Activated naive CD4-positive, alpha-beta T cell treated with anti-CD3 and anti-CD28 coated beads, Interleukin-2, amount 10 ng/mL, durations not matched to agents 7 days and 5 days (primary cell): Measurements from ENCODE around the gene TNFRSF1A.
"Not testable (repeated sequence)": the region's sequence is repeated elsewhere in the genome, so short reads cannot be mapped to it uniquely, and the experiment has no call there.

ENCODE experiments used
- CTCF ChIA-PET: fragments of 350-600 bp; sonication (Branson Sonifier 250); formaldehyde crosslinking; loops from one replicate; lab custom pipeline; 2021; ENCODE audit warnings: antibody characterized with exemption; lab: Charles Lee
- DNase-seq: peaks from one replicate; pipeline ENCODE4 v3.0.0-alpha.2; 2020
- H3K27ac Mint-ChIP-seq: one replicate; pipeline ENCODE4 v1.8.0; 2021; ENCODE audit warnings: mild to moderate bottlenecking, moderate library complexity, mixed read lengths
- H3K27me3 Mint-ChIP-seq: one replicate; pipeline ENCODE4 v1.8.0; 2021; ENCODE audit warnings: mild to moderate bottlenecking, mixed read lengths
- H3K36me3 Mint-ChIP-seq: one replicate; pipeline ENCODE4 v1.8.0; 2021; ENCODE audit warnings: mixed read lengths
- H3K4me1 Mint-ChIP-seq: one replicate; pipeline ENCODE4 v1.8.0; 2021; ENCODE audit warnings: mixed read lengths
- H3K4me3 Mint-ChIP-seq: one replicate; pipeline ENCODE4 v1.8.0; 2021; ENCODE audit warnings: mild to moderate bottlenecking, moderate library complexity, mixed read lengths
- H3K9me3 Mint-ChIP-seq: one replicate; pipeline ENCODE4 v1.8.0; 2021; ENCODE audit warnings: mixed read lengths

The TNFRSF1A gene

DNA sequence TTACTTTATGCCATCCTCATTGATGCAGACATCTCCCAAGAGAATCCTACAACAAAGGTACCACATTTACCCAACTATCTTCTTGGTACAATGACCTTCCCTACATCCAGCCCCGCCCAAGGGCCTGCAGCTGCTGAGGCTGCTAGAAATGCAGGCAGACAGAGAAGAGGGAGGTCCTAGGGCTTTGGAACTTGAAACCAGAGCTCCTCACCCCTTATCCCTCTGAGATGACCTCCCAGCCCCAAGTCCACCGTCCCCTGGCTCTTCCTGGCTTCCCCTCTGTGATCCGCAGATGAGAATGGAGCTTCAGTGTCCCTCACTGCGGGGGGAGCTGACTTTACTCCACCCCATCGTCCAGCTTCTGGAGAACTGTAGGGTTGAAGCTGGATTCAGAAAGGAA, 1.6 kb upstream of the TNFRSF1A start:
- Mint-ChIP-seq H3K9me3 (no peaks in the 10 kb centered on the region), H3K27me3 (no peaks in the 10 kb centered on the region), H3K36me3 (peaks cover 5% of the 10 kb centered on the region), H3K4me1 (peaks cover 55% of the 10 kb centered on the region), H3K4me3 (no peak overlapping the region), H3K27ac (no peak overlapping the region)
- CTCF ChIA-PET = interaction anchor here (0.9 to 1.5 kb wide), 4 partner anchors 8 to 24 kb away, joined by 3 to 6 read pairs (median 4); no protein-coding TSS in a partner anchor
- no peak for DNase-seq

DNA sequence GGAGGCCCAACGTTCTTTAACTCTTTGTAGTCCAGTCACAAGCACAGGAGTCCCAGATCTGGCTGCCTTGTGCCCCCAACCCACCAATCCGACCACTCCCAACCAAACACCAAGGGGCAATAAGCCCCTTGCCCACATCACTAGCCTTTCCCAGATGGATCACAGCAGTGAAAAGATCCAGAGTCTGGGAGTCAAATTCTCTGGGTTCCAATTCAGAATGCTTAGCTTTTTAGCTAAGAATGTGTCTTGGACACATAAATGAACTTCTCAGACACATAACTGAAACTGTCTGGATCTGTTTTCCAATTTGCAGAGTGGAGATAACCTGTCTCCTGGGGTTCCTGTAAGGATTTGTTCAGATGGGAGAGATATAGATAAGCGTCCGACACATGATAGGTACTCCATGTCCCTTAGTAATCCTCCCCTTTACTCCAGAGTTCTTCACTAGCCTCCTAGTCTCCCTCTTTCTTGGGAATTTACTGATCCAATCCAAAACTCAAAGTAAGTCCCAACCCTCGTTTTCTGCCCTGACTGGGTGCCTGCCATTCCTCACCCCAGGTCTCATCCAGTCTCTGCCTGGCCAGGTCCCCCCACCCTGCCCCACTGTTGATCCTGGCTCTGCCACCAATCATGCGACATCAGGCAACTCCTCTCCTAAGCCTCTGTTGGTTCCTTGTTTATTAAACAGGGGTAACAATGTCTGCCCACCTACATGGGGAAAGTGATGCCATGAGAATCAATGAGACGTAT, 439 bp upstream of the TNFRSF1A start:
- peaks cover 6% of the 10 kb centered on the region for H3K36me3 Mint-ChIP-seq
- H3K9me3 Mint-ChIP-seq = no peaks in the 10 kb centered on the region
- H3K4me1 Mint-ChIP-seq = peaks cover 46% of the 10 kb centered on the region
- no peak overlapping the region for H3K27ac Mint-ChIP-seq
- no peak overlapping the region for H3K4me3 Mint-ChIP-seq
- DNase-seq = no peak
- no peaks in the 10 kb centered on the region for H3K27me3 Mint-ChIP-seq
- CTCF ChIA-PET = interaction anchor here (1.1 to 1.5 kb wide), 2 partner anchors 16 to 123 kb away, joined by 3 to 5 read pairs; no protein-coding TSS in a partner anchor

DNA sequence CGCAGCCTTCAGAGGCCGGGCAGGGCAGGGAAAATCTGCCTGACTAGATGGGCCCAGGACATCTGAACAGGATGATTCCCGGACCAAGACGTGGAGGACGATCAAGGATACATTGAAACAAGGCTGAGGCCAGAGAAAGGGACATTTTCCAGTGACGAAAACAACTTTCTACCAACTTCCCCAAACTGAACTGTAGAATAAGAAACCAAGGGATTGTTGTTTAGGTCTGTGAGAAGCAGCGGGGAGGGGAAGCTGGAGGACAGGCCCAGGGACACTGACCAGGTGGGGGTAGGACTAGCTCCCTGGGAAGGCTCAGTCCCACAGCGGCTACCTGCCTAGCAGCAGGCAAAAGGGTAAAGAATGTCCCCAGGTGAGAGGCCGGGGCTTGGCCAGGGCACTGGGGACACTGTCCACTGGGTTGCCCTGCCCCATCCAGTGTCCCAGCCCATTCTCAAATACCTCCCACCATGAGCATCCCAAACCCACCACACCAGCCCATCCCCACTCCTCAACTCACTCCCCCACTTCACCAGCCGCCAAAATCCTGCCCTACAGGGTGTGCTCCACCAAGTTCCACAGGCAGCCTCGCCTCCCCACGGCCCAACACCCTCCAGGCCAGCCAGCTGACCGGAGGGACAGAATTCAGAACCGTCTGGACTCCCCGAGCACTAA, 995 bp downstream of the TNFRSF1A start:
- Mint-ChIP-seq H3K27me3 (no peaks in the 10 kb centered on the region), H3K4me3 (no peak overlapping the region), H3K9me3 (no peaks in the 10 kb centered on the region), H3K4me1 (peaks cover 32% of the 10 kb centered on the region), H3K36me3 (peaks cover 7% of the 10 kb centered on the region), H3K27ac (no peak overlapping the region)
- no peak for DNase-seq
- CTCF ChIA-PET = interaction anchor here (1.5 to 2.1 kb wide), 3 partner anchors 27 to 124 kb away, joined by 5 to 14 read pairs (median 10); no protein-coding TSS in a partner anchor

DNA sequence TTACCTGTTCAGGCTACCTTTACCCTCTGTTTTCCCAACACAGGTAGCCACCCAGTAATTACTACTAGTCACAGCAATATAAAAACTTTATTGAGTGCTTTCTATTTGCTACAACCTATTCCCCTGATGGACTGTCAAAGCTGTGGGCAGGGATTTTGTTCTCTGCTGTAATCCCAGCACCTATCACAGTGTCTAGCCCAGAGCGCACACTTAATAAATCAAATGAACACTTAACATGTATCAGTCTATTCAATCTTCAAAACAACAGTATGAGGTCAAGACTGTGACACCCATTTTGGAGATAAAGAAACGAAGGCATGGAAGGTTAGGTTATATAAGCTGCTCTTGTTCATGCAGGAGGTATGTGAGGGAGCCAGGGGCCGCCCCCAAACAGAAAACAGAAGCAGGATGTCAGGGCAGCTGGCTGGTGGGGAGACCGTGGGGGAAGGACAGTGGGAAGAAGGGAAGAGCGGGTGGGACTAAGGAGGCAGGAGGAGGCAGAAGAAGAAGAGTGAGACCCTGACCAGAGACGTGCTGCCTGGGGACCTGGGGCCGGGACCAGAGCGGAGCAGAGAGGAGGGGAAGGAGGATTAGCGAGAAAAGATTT, 1.7 kb downstream of the TNFRSF1A start:
- Mint-ChIP-seq H3K27ac (no peak overlapping the region), H3K36me3 (peaks cover 11% of the 10 kb centered on the region), H3K9me3 (no peaks in the 10 kb centered on the region), H3K4me1 (peaks cover 25% of the 10 kb centered on the region), H3K27me3 (no peaks in the 10 kb centered on the region), H3K4me3 (no peak overlapping the region)
- DNase-seq = peak; percentile 52
- CTCF ChIA-PET = interaction anchor here (1.8 to 2.1 kb wide), 2 partner anchors 27 to 125 kb away, joined by 10 to 14 read pairs; no protein-coding TSS in a partner anchor

DNA sequence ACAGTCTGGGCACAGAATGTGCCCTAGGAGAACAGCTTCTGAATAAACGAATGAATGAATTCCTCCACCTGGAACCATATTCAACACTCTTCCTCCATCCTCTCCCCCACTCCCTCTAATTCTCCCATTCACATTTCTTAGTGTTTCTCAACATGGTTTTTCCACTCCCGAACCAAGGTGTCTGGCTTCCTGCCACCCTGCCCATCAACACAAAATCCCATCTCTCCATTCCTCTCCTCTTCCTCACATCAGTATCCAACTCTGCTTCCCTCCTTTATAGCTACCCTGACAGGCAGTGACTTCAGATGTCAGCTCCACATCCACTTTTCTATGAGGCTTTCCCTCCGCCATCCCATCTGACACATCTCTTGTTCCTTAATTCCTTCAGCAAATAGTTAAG, 2.9 kb downstream of the TNFRSF1A start:
- Mint-ChIP-seq H3K36me3 (peaks cover 20% of the 10 kb centered on the region), H3K9me3 (no peaks in the 10 kb centered on the region), H3K27me3 (no peaks in the 10 kb centered on the region), H3K4me1 (peaks cover 21% of the 10 kb centered on the region), H3K4me3 (no peak overlapping the region), H3K27ac (no peak overlapping the region)
- DNase-seq = no peak
- CTCF ChIA-PET = interaction anchor here (1.0 to 2.1 kb wide), 9 partner anchors 10 to 219 kb away, joined by 3 to 14 read pairs (median 4); partner anchors contain the start of gene VAMP1

DNA sequence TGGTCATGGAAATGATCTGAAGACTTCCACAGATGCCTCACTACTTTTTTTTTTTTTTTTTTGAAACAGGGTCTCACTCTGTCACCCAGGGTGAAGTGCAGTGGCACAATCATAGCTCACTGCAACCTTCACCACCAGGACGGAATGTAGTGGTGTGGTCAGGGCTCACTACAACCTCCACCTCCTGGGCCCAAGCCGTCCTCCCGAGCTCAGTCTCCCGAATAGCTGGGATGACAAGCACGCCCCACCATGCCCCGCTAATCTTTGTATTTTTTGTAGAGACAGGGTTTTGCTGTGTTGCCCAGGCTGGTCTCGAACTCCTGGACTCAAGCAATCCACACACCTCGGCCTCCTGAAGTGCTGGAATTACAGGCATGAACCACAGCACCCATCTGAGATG, 3.3 kb downstream of the TNFRSF1A start:
- H3K27me3 Mint-ChIP-seq, DNase-seq, H3K9me3 Mint-ChIP-seq, H3K4me3 Mint-ChIP-seq, H3K27ac Mint-ChIP-seq: not testable (repeated sequence)
- Mint-ChIP-seq H3K4me1 (peaks cover 18% of the 10 kb centered on the region), H3K36me3 (peaks cover 24% of the 10 kb centered on the region)
- CTCF ChIA-PET = interaction anchor here (1.0 to 4.5 kb wide), 11 partner anchors 10 to 219 kb away, joined by 3 to 39 read pairs (median 4); partner anchors contain the start of gene VAMP1

DNA sequence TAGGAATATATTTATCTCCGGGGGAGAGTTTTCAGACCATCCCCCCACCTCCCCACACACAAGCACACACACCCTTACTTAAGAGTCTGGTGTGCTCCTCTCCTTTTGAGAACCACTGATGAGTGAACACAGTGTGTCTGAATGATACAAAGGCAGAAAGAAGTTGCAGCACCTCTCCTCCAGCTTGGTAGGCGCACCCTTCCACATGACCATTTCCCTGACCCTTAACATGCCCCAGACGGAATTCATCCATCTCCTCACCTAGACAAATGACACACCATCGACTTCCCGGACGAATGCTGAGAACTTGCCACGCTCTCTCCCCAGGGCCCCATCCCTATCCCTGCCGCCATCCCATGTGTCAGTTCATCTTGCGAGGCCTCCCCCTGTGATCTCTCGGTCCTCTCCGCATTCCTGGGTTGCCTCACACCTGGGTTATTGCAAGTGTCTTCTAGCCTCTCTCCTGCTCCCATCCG, 3.9 kb downstream of the TNFRSF1A start:
- Mint-ChIP-seq H3K9me3 (no peaks in the 10 kb centered on the region), H3K27me3 (no peaks in the 10 kb centered on the region), H3K4me3 (no peak overlapping the region), H3K4me1 (peaks cover 13% of the 10 kb centered on the region), H3K27ac (no peak overlapping the region), H3K36me3 (peaks cover 28% of the 10 kb centered on the region)
- CTCF ChIA-PET = interaction anchor here (0.9 to 4.5 kb wide), 6 partner anchors 11 to 126 kb away, joined by 3 to 39 read pairs (median 4); no protein-coding TSS in a partner anchor
- no peak for DNase-seq

DNA sequence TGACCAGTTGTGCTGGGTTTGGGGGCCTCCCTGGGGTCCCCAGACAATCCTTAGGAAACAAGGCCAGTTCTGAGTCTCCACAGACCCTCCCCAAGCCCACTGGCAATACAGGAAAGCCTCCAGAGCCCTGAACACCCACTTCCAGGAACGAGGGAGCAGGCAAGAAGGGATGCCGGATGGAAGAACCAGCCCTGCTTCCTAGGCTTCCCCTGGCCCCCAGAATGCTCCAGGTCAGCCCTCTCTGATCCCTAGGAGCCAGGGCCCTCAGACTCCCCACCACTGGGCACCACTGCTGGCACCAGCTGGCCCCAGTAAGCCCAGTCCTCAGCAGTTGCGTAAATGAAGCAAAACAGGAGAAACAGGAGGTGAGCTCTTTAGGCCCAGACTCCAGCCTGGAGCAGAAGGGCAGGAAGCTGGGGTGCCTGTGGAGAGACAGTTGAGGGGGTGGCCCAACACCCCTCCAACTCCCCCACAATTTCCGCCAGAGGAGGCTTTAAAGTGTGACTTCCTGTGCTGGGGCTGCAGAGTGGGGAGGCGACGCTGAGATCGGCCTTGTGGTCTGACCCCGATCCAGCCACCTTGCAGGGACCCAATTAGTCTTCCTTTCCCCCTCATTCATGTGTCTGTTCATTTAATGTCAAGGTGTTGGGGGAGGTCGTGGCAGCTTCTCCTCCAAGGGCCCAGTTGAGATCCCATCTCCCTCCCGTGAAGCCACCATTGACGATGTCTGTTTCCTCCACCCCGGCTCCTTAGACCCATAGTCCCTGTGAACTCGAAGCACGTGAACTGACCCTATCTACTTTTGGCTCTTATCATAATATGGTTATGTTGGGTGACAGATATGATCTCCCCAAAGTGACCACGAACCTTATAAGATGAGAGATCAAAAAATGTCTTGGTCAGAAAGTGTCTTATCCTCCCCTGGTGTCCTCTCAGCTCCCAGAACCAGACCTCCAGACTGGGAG, 4.7 kb downstream of the TNFRSF1A start:
- no peak overlapping the region for H3K4me3 Mint-ChIP-seq
- peak; percentile 80 for DNase-seq
- peaks cover 5% of the 10 kb centered on the region for H3K4me1 Mint-ChIP-seq
- H3K36me3 Mint-ChIP-seq = peaks cover 36% of the 10 kb centered on the region
- CTCF ChIA-PET = interaction anchor here (0.5 to 5.7 kb wide), 15 partner anchors 9 to 266 kb away, joined by 3 to 91 read pairs (median 9); no protein-coding TSS in a partner anchor
- no peaks in the 10 kb centered on the region for H3K27me3 Mint-ChIP-seq
- H3K27ac Mint-ChIP-seq = no peak overlapping the region
- no peaks in the 10 kb centered on the region for H3K9me3 Mint-ChIP-seq

DNA sequence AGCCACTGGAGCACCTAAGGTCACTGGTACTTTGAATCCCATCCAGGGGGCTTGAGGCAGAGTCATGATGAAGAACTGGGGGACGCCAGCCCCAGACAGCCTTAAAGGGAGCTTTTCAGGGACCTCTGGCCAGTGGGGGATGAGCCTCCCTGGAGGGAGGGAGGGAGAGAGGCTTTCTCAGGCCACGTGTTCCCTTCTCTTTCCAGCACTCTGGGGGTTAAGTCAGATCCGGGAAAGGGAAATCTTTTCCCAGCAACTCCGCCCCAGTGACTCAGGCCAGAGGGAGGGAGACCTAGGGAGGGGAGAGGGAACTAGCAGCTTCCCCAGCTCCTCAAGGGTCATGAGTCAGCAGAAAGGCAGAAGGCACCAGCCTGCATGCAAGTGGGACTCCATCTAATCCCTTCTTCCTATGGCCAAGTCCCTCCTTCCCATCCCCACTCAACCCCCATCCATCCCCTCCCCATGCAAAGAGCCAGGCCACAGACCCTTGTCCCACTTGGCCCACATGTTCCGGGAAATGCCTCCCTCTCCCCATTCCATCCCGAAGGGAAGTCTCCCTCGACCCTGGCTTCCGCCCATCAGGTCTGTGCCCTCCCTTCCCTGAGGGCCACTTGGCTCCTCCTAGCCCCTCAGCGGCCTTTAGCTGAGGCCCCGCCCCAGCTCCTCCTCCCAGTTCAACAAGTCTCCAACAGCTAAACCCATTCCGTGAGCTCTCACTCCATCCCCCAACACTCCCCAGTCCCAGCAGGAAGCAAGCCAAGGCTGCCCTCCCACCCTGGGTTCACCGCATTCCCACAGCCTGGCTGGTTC, 5.6 kb downstream of the TNFRSF1A start:
- peak; percentile 75 for DNase-seq
- peaks cover 3% of the 10 kb centered on the region for H3K4me1 Mint-ChIP-seq
- CTCF ChIA-PET = interaction anchor here (0.9 to 5.7 kb wide), 16 partner anchors 10 to 267 kb away, joined by 3 to 91 read pairs (median 11); partner anchors contain the start of gene VAMP1
- H3K27me3 Mint-ChIP-seq = no peaks in the 10 kb centered on the region
- H3K4me3 Mint-ChIP-seq = no peak overlapping the region
- no peak overlapping the region for H3K27ac Mint-ChIP-seq
- peaks cover 40% of the 10 kb centered on the region for H3K36me3 Mint-ChIP-seq
- no peaks in the 10 kb centered on the region for H3K9me3 Mint-ChIP-seq

DNA sequence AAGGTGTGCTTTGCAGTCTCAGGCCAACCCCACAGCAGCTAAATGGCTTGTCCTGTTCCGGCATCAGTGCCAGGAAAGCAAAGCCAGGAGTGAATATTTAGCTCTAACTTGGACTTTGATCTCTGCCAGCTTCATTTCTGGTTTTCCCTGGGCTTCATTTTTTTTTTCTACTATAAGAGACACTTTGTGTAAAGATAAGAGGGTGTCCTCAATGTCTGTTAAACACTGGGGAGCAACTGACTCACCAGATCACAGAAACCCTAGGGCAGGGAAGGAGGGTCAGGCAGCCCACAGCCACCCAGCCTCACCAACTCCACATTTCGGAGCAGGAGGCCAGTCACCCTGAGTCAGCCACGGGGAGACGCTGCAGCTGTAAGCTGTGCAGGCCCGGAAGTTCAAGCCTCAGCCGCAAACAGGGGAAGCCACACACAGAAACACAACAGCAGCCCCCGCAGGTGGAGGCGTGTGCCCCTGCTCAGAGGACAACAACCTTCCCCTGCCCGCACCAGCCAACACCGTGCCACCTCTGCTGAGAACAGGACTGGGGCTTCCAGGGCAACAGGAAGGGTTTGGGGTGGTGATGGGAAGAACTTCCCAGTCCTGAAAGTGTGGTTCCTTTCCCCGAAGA, 6.3 kb downstream of the TNFRSF1A start:
- H3K36me3 Mint-ChIP-seq = peaks cover 44% of the 10 kb centered on the region
- H3K4me1 Mint-ChIP-seq = peaks cover 4% of the 10 kb centered on the region
- no peak overlapping the region for H3K27ac Mint-ChIP-seq
- H3K4me3 Mint-ChIP-seq = no peak overlapping the region
- CTCF ChIA-PET = interaction anchor here (0.6 to 5.7 kb wide), 25 partner anchors 8 to 808 kb away, joined by 3 to 91 read pairs (median 5); partner anchors contain the start of gene VAMP1
- no peaks in the 10 kb centered on the region for H3K9me3 Mint-ChIP-seq
- peak; percentile 91 for DNase-seq
- H3K27me3 Mint-ChIP-seq = no peaks in the 10 kb centered on the region

DNA sequence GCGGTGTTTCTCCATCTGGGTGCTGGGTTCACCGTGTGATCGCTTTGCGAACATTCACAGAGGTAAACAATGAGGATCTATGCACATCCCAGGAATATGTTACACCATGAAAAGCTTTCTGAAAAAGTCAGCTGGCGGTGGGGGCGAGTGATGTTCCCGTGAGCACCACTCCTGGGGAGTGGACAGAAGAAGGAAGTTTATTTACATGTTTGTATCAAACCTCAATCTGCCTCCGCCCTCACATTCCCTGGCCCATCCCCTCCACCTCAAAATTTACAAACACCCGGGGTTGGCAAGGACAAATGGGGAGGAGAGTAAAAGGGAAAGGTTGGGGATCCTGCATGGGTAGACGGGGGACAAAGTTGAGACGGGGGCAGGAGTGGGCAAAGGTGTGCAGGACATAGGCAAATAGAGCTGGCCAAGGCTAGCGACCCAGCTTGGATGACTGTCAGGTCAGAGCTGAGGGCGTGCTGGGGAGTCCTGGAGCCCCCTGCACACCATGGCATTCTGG, 6.9 kb downstream of the TNFRSF1A start:
- CTCF ChIA-PET = interaction anchor here (0.6 to 5.7 kb wide), 24 partner anchors 9 to 809 kb away, joined by 3 to 91 read pairs (median 5); partner anchors contain the start of gene VAMP1
- H3K27me3 Mint-ChIP-seq = no peaks in the 10 kb centered on the region
- peaks cover 50% of the 10 kb centered on the region for H3K36me3 Mint-ChIP-seq
- no peaks in the 10 kb centered on the region for H3K9me3 Mint-ChIP-seq
- no peak overlapping the region for H3K4me3 Mint-ChIP-seq
- no peak for DNase-seq
- peaks cover 6% of the 10 kb centered on the region for H3K4me1 Mint-ChIP-seq
- no peak overlapping the region for H3K27ac Mint-ChIP-seq
